GM23338 (cell line): Measurements from ENCODE around the gene TACC3. TPM values are rescaled to one million over a fixed set of nuclear protein-coding genes. Genes with fewer than 3 reads are reported as not detected.

ENCODE experiments used
- ATAC-seq: fragments of 200-7000 bp; cut with Tn5 transposase; 3 replicates; pipeline ENCODE4 v1.9.1; 2020
- DNase-seq: peaks from one replicate; pipeline ENCODE4 v3.0.0-alpha.2; 2015; ENCODE audit warnings: low spot score
- H2AFZ ChIP-seq: fragments of 200-600 bp; sonication (generic); 2 replicates; pipeline ENCODE4 v1.8.0; 2016; ENCODE audit warnings: antibody characterized with exemption, mild to moderate bottlenecking, moderate library complexity
- H3F3A ChIP-seq: fragments of 200-600 bp; sonication (generic); replicated peaks from 2 replicates; pipeline ENCODE4 v1.8.0; 2017; ENCODE audit warnings: antibody characterized with exemption, mixed run types, low read depth
- H3K27ac ChIP-seq: fragments of 200-600 bp; sonication (generic); 2 replicates; pipeline ENCODE4 v1.6.1; 2016; ENCODE audit warnings: low read depth
- H3K27me3 ChIP-seq: fragments of 200-600 bp; sonication (generic); 2 replicates; pipeline ENCODE4 v1.8.0; 2016; ENCODE audit warnings: mild to moderate bottlenecking, mixed run types, moderate library complexity; ENCODE audit not compliant: insufficient read depth
- H3K36me3 ChIP-seq: fragments of 200-600 bp; sonication (generic); 2 replicates; pipeline ENCODE4 v1.8.0; 2016; ENCODE audit warnings: mild to moderate bottlenecking; ENCODE audit not compliant: insufficient read depth
- H3K4me1 ChIP-seq: fragments of 200-600 bp; sonication (generic); 2 replicates; pipeline ENCODE4 v1.8.0; 2016; ENCODE audit warnings: mild to moderate bottlenecking, moderate library complexity; ENCODE audit not compliant: insufficient read depth
- H3K4me2 ChIP-seq: fragments of 200-600 bp; sonication (generic); 2 replicates; pipeline ENCODE4 v1.7.1; 2017; ENCODE audit warnings: mixed run types
- H3K4me3 ChIP-seq: fragments of 200-600 bp; sonication (generic); 2 replicates; pipeline ENCODE4 v1.6.1; 2016; ENCODE audit warnings: mixed run types
- H3K79me2 ChIP-seq: fragments of 200-600 bp; sonication (generic); replicated peaks from 2 replicates; pipeline ENCODE4 v1.8.0; 2017; ENCODE audit warnings: mild to moderate bottlenecking; ENCODE audit not compliant: insufficient read depth
- H3K9me2 ChIP-seq: fragments of 200-600 bp; sonication (generic); 2 replicates; pipeline ENCODE4 v1.8.0; 2017; ENCODE audit not compliant: insufficient read depth
- H4K20me1 ChIP-seq: fragments of 200-600 bp; sonication (generic); replicated peaks from 2 replicates; pipeline ENCODE4 v1.8.0; 2017; ENCODE audit warnings: mild to moderate bottlenecking; ENCODE audit not compliant: insufficient read depth
- H3K27ac Mint-ChIP-seq: 2 replicates; pipeline ENCODE4 v1.8.0; 2020; ENCODE audit warnings: inconsistent platforms, mild to moderate bottlenecking, moderate library complexity, mixed read lengths
- H3K27me3 Mint-ChIP-seq: 3 replicates; pipeline ENCODE4 v1.8.0; 2022; ENCODE audit warnings: low read depth, mild to moderate bottlenecking, moderate library complexity, mixed read lengths, inconsistent platforms; ENCODE audit not compliant: insufficient read depth, poor library complexity
- H3K36me3 Mint-ChIP-seq: 3 replicates; pipeline ENCODE4 v1.8.0; 2021; ENCODE audit warnings: low read depth, mild to moderate bottlenecking, inconsistent platforms, moderate library complexity, mixed read lengths
- H3K4me1 Mint-ChIP-seq: 3 replicates; pipeline ENCODE4 v1.8.0; 2020; ENCODE audit warnings: mild to moderate bottlenecking, inconsistent platforms, mixed read lengths
- H3K4me3 Mint-ChIP-seq: 3 replicates; pipeline ENCODE4 v1.8.0; 2021; ENCODE audit warnings: moderate library complexity, mild to moderate bottlenecking, inconsistent platforms, mixed read lengths
- H3K9me3 Mint-ChIP-seq: 3 replicates; pipeline ENCODE4 v1.8.0; 2020; ENCODE audit warnings: moderate library complexity, mild to moderate bottlenecking, inconsistent platforms, mixed read lengths
- CREB1 ChIP-seq: fragments of 250-450 bp; sonication (Bioruptor Pico); IDR thresholded peaks from 2 replicates; pipeline ENCODE4 v1.5.0; 2020; ENCODE audit warnings: low read depth, mild to moderate bottlenecking, moderate library complexity
- EZH2 ChIP-seq: fragments of 200-600 bp; sonication (generic); IDR thresholded peaks from one replicate; pipeline ENCODE4 v1.8.0; 2017; ENCODE audit warnings: antibody characterized with exemption, mild to moderate bottlenecking, low read depth; ENCODE audit not compliant: unreplicated experiment
- JUNB ChIP-seq: IDR thresholded peaks from one replicate; pipeline ENCODE4 v1.6.1; 2016; ENCODE audit warnings: antibody characterized with exemption; ENCODE audit not compliant: unreplicated experiment
- POLR2AphosphoS5 ChIP-seq: IDR thresholded peaks from 2 replicates; pipeline ENCODE4 v1.6.1; 2016; ENCODE audit warnings: antibody characterized with exemption, low read depth
- STAT1 ChIP-seq: IDR thresholded peaks from one replicate; pipeline ENCODE4 v1.6.1; 2016; ENCODE audit warnings: antibody characterized with exemption; ENCODE audit not compliant: unreplicated experiment
- ZNF331 ChIP-seq: fragments of 250-450 bp; sonication (Bioruptor Pico); IDR thresholded peaks from 2 replicates; pipeline ENCODE4 v1.5.0; 2020; ENCODE audit warnings: low read depth, mild to moderate bottlenecking, moderate library complexity
- polyA plus RNA-seq: library from polyadenylated mRNA; unstranded; fragments of >200 nt; fragmentation: Nextera tagmentation; extraction: Ambion mirVana; gene quantifications from 2 replicates; pipeline ENCODE4 v1.2.1, GENCODE V29; 2016
- total RNA-seq: library from RNA; depleted of rRNA; stranded (reverse); fragments of >200 nt; shearing (Covaris generic); gene quantifications from 2 replicates; pipeline ENCODE4 v1.2.3, GENCODE V29; 2014
- TF ChIP-seq, protein P1 (sequence below): IDR thresholded peaks from one replicate; pipeline ENCODE4 v1.6.1; 2018; ENCODE audit warnings: antibody characterized with exemption; ENCODE audit not compliant: unreplicated experiment
- TF ChIP-seq, protein P2 (sequence below), 2 experiments: fragments of 200-600 bp in 1 of 2; sonication (generic) in 1 of 2; conservative IDR thresholded peaks; 2 replicates each; pipeline versions ENCODE4 v1.5.1 to v1.6.1; 2016 to 2017; ENCODE audit warnings: antibody characterized with exemption in 2 of 2, low read depth in 2 of 2, mild to moderate bottlenecking in 2 of 2, moderate library complexity in 1 of 2
- TF ChIP-seq, protein P3 (sequence below): fragments of 250-450 bp; sonication (Bioruptor Pico); IDR thresholded peaks from 2 replicates; pipeline ENCODE4 v1.5.0; 2020; ENCODE audit warnings: mild to moderate bottlenecking, moderate library complexity

The TACC3 gene
- total and polyA plus RNA-seq, 2 experiments from 2014 or later: 120 TPM

DNA sequence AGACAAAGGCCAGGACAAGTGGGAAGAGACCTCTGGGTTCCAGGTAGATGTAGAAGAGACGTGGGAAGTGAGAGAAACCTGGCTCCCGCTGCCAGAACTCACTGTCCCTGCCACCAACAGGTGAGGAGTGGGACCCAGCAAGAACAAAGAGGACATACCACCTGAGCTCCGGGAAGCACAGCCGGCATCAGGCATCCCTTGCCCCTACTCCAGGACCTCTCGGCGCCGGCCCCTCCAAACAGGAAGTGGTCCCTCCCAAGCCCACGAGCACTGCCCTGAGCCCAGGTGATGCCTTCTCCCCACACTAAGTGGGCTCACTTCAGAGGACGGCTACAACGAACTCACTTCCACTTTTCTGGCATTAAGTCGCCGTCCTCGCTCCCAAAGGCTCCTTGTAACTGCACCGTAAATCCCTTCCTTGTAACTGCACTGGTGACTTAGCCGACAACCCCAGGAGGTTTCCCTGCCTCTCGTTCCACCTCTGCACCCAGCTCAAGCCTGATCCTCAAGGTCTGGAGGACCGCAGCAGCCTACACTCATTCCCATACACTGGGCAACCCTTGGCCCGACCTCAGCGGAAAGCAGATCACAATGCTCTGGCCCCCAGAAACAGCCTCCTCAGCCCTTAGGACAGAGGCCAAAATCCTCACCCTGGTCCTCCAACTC, 46.1 kb upstream of the TACC3 start (continued):
- TF ChIP-seq, protein P1, sequence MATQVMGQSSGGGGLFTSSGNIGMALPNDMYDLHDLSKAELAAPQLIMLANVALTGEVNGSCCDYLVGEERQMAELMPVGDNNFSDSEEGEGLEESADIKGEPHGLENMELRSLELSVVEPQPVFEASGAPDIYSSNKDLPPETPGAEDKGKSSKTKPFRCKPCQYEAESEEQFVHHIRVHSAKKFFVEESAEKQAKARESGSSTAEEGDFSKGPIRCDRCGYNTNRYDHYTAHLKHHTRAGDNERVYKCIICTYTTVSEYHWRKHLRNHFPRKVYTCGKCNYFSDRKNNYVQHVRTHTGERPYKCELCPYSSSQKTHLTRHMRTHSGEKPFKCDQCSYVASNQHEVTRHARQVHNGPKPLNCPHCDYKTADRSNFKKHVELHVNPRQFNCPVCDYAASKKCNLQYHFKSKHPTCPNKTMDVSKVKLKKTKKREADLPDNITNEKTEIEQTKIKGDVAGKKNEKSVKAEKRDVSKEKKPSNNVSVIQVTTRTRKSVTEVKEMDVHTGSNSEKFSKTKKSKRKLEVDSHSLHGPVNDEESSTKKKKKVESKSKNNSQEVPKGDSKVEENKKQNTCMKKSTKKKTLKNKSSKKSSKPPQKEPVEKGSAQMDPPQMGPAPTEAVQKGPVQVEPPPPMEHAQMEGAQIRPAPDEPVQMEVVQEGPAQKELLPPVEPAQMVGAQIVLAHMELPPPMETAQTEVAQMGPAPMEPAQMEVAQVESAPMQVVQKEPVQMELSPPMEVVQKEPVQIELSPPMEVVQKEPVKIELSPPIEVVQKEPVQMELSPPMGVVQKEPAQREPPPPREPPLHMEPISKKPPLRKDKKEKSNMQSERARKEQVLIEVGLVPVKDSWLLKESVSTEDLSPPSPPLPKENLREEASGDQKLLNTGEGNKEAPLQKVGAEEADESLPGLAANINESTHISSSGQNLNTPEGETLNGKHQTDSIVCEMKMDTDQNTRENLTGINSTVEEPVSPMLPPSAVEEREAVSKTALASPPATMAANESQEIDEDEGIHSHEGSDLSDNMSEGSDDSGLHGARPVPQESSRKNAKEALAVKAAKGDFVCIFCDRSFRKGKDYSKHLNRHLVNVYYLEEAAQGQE: no peak
- TF ChIP-seq CREB1 (CRISPR knock-in tag): no peak
- TF ChIP-seq STAT1: no peak
- no peak for TF ChIP-seq EZH2
- TF ChIP-seq, protein P2, sequence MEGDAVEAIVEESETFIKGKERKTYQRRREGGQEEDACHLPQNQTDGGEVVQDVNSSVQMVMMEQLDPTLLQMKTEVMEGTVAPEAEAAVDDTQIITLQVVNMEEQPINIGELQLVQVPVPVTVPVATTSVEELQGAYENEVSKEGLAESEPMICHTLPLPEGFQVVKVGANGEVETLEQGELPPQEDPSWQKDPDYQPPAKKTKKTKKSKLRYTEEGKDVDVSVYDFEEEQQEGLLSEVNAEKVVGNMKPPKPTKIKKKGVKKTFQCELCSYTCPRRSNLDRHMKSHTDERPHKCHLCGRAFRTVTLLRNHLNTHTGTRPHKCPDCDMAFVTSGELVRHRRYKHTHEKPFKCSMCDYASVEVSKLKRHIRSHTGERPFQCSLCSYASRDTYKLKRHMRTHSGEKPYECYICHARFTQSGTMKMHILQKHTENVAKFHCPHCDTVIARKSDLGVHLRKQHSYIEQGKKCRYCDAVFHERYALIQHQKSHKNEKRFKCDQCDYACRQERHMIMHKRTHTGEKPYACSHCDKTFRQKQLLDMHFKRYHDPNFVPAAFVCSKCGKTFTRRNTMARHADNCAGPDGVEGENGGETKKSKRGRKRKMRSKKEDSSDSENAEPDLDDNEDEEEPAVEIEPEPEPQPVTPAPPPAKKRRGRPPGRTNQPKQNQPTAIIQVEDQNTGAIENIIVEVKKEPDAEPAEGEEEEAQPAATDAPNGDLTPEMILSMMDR (conservative IDR thresholded peaks at IDR 0.05; ENCODE audit: low read depth in 2 of 2): no peak

DNA sequence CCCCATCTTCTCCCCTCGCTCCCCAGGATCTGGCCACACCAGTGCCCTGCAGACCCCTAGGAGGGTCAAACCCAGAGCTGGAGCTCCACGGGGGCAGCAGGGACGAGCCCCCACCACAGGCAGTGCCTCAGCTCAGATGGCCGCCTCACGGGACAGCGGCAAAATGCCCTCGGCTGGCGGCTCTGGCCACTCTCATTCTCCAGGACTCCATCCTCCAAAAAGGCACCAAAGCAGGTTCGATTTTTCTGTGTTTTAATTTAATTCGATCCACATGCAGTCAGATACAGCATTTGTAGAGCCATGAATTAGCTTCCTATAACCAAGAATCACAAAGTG, 45.6 kb upstream of the TACC3 start:
- H3K4me1 ChIP-seq: no peaks in the 10 kb centered on the region
- H3K27me3 ChIP-seq: no peaks in the 10 kb centered on the region
- no peak overlapping the region for H2AFZ ChIP-seq
- no peaks in the 10 kb centered on the region for H3K9me3 Mint-ChIP-seq
- no peak overlapping the region for H3K27ac ChIP-seq
- peaks cover 13% of the 10 kb centered on the region for H3K4me1 Mint-ChIP-seq
- ATAC-seq: no peak
- H3K4me3 ChIP-seq: no peak overlapping the region
- H3K4me3 Mint-ChIP-seq: no peak overlapping the region
- no peaks in the 10 kb centered on the region for H3K36me3 Mint-ChIP-seq
- H3K36me3 ChIP-seq: no peaks in the 10 kb centered on the region
- no peaks in the 10 kb centered on the region for H3K79me2 ChIP-seq
- H3F3A ChIP-seq: no peaks in the 10 kb centered on the region
- H3K9me2 ChIP-seq: no peaks in the 10 kb centered on the region
- no peaks in the 10 kb centered on the region for H4K20me1 ChIP-seq
- no peak for DNase-seq
- no peak overlapping the region for H3K27ac Mint-ChIP-seq
- peaks cover 10% of the 10 kb centered on the region for H3K27me3 Mint-ChIP-seq
- H3K4me2 ChIP-seq: no peak overlapping the region
- TF ChIP-seq, protein P1: no peak
- TF ChIP-seq STAT1 (no peak), CREB1 (CRISPR knock-in tag) (no peak), JUNB (no peak), POLR2AphosphoS5 (no peak), ZNF331 (CRISPR knock-in tag) (no peak)
- TF ChIP-seq, protein P3, sequence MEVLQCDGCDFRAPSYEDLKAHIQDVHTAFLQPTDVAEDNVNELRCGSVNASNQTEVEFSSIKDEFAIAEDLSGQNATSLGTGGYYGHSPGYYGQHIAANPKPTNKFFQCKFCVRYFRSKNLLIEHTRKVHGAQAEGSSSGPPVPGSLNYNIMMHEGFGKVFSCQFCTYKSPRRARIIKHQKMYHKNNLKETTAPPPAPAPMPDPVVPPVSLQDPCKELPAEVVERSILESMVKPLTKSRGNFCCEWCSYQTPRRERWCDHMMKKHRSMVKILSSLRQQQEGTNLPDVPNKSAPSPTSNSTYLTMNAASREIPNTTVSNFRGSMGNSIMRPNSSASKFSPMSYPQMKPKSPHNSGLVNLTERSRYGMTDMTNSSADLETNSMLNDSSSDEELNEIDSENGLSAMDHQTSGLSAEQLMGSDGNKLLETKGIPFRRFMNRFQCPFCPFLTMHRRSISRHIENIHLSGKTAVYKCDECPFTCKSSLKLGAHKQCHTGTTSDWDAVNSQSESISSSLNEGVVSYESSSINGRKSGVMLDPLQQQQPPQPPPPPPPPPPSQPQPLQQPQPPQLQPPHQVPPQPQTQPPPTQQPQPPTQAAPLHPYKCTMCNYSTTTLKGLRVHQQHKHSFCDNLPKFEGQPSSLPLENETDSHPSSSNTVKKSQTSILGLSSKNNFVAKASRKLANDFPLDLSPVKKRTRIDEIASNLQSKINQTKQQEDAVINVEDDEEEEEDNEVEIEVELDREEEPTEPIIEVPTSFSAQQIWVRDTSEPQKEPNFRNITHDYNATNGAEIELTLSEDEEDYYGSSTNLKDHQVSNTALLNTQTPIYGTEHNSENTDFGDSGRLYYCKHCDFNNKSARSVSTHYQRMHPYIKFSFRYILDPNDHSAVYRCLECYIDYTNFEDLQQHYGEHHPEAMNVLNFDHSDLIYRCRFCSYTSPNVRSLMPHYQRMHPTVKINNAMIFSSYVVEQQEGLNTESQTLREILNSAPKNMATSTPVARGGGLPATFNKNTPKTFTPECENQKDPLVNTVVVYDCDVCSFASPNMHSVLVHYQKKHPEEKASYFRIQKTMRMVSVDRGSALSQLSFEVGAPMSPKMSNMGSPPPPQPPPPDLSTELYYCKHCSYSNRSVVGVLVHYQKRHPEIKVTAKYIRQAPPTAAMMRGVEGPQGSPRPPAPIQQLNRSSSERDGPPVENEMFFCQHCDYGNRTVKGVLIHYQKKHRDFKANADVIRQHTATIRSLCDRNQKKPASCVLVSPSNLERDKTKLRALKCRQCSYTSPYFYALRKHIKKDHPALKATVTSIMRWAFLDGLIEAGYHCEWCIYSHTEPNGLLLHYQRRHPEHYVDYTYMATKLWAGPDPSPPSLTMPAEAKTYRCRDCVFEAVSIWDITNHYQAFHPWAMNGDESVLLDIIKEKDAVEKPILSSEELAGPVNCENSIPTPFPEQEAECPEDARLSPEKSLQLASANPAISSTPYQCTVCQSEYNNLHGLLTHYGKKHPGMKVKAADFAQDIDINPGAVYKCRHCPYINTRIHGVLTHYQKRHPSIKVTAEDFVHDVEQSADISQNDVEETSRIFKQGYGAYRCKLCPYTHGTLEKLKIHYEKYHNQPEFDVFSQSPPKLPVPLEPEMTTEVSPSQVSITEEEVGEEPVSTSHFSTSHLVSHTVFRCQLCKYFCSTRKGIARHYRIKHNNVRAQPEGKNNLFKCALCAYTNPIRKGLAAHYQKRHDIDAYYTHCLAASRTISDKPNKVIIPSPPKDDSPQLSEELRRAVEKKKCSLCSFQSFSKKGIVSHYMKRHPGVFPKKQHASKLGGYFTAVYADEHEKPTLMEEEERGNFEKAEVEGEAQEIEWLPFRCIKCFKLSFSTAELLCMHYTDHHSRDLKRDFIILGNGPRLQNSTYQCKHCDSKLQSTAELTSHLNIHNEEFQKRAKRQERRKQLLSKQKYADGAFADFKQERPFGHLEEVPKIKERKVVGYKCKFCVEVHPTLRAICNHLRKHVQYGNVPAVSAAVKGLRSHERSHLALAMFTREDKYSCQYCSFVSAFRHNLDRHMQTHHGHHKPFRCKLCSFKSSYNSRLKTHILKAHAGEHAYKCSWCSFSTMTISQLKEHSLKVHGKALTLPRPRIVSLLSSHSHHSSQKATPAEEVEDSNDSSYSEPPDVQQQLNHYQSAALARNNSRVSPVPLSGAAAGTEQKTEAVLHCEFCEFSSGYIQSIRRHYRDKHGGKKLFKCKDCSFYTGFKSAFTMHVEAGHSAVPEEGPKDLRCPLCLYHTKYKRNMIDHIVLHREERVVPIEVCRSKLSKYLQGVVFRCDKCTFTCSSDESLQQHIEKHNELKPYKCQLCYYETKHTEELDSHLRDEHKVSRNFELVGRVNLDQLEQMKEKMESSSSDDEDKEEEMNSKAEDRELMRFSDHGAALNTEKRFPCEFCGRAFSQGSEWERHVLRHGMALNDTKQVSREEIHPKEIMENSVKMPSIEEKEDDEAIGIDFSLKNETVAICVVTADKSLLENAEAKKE (CRISPR knock-in tag): no peak
